ENCODE results near the gene CFHR3. TPM values are rescaled to one million over a fixed set of nuclear protein-coding genes. Genes with fewer than 3 reads are reported as not detected.
"Not testable (repeated sequence)": the region's sequence is repeated elsewhere in the genome, so short reads cannot be mapped to it uniquely, and the experiment has no call there.

Gene CFHR3
- total RNA-seq, 3 donors from 2014 or later: not detected

DNA sequence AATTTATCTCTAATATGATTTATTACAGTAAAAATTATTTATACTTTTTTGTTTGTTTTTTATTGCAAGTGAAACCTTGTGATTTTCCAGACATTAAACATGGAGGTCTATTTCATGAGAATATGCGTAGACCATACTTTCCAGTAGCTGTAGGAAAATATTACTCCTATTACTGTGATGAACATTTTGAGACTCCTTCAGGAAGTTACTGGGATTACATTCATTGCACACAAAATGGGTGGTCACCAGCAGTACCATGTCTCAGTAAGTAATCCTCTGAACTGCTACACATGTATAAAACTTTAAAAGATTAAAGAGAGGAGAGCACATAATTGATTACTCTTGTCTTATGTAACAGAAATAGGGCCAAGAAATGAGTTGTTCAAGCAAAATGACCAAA lies 4.5 kb downstream of the CFHR3 start:
- Histone ChIP-seq H3K9me3 (no peaks in the 10 kb centered on the region), H3K4me3 (no peak overlapping the region), H3K36me3 (ENCODE audit: low read depth) (no peaks in the 10 kb centered on the region), H3K4me1 (ENCODE audit: low read depth) (no peaks in the 10 kb centered on the region)
- ATAC-seq: no peak
- DNase-seq: no peak
- TF ChIP-seq, protein P1, sequence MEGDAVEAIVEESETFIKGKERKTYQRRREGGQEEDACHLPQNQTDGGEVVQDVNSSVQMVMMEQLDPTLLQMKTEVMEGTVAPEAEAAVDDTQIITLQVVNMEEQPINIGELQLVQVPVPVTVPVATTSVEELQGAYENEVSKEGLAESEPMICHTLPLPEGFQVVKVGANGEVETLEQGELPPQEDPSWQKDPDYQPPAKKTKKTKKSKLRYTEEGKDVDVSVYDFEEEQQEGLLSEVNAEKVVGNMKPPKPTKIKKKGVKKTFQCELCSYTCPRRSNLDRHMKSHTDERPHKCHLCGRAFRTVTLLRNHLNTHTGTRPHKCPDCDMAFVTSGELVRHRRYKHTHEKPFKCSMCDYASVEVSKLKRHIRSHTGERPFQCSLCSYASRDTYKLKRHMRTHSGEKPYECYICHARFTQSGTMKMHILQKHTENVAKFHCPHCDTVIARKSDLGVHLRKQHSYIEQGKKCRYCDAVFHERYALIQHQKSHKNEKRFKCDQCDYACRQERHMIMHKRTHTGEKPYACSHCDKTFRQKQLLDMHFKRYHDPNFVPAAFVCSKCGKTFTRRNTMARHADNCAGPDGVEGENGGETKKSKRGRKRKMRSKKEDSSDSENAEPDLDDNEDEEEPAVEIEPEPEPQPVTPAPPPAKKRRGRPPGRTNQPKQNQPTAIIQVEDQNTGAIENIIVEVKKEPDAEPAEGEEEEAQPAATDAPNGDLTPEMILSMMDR (IDR thresholded peaks at IDR 0.05): no peak
- intact Hi-C loops (cut with DNase I, micrococcal nuclease): no loop called here

DNA sequence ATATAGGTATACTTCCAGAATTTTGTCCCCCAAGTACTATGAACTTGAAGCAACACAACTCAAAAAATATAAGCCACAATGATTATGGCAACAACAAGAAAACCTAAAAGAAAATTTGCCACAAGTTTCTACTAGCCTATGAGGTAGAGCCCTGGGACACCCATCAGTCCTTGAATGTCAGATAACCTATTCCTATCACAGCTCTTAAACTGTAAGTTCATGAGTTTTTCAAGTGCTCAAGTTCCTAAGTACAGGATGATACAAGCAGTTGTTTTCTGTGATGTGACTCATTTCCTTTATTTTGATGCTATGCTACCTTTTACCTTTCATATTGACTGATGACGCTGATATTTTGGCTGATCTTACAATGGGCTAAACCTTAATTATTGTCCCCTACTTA lies 16.6 kb downstream of the CFHR3 start:
- intact Hi-C loops (cut with DNase I, micrococcal nuclease); H3K4me1 ChIP-seq (ENCODE audit: low read depth); DNase-seq; ATAC-seq; H3K4me3 ChIP-seq; H3K9me3 ChIP-seq; H3K36me3 ChIP-seq (ENCODE audit: low read depth): not testable (repeated sequence)

DNA sequence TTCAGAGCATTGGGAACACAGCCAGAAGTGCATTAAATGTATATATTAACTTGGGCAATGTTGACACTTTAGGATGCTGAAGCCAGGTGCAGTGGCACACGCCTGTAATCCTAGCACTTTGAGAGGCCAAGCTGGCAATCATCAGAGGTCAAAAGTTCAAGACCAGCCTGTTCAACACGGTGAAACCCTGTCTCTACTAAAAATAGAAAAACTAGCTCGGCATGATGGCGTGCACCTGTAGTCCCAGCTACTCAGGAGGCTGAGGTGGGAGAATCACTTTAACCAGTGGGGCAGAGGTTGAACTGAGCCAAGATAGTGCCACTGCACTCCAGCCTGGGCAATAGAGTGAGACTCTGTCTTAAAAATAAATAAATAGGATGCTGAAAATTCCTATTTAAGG lies 19.5 kb downstream of the CFHR3 start:
- ATAC-seq; DNase-seq; H3K36me3 ChIP-seq (ENCODE audit: low read depth); intact Hi-C loops (cut with DNase I, micrococcal nuclease); H3K4me3 ChIP-seq; H3K9me3 ChIP-seq; H3K4me1 ChIP-seq (ENCODE audit: low read depth): not testable (repeated sequence)

DNA sequence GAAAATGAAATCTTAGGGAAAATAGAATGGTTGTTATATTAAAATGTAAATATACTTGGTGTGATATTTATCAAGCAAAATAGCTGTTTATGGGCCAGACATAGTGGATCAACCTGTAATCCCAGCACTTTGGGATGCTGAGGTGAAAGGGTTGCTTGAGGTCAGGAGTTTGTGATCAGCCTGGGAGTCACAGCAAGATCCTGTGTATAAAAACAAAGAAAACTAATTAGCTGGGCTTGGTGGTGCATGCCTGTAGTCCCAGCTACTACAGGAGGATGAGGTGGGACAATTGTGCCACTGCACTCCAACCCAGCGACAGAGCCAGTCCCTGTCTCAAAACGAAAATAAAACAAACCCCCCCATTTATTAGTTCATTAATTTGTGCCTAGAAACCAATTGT lies 23.3 kb downstream of the CFHR3 start:
- DNase-seq (no peak), ATAC-seq (no peak)
- Histone ChIP-seq H3K4me1 (ENCODE audit: low read depth) (no peaks in the 10 kb centered on the region), H3K4me3 (no peak overlapping the region), H3K36me3 (ENCODE audit: low read depth) (no peaks in the 10 kb centered on the region), H3K9me3 (no peaks in the 10 kb centered on the region)
- intact Hi-C loops (cut with DNase I, micrococcal nuclease): no loop called here
- TF ChIP-seq, protein P1 (IDR thresholded peaks at IDR 0.05): no peak

DNA sequence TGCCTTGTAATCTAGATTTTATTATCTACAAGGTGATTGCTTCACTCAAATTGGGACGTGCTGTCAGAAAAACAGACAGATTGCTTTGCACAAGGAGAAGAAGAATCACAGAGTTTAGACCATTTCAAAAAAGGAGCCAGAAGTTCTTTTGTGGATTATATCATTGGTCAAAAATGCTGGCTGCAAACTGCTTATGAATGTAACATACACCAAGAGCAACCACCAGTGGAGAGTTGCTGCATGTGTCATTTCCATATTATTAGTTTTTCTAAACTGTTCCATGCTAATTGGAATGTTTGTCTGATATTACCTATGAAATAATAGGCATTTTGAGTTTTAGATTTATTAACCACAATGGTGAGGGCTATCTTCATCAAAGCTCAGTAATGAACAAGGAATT lies 27.3 kb downstream of the CFHR3 start:
- H3K4me3 ChIP-seq; ATAC-seq; intact Hi-C loops (cut with DNase I, micrococcal nuclease); H3K36me3 ChIP-seq (ENCODE audit: low read depth); DNase-seq; H3K4me1 ChIP-seq (ENCODE audit: low read depth); H3K9me3 ChIP-seq: not testable (repeated sequence)

DNA sequence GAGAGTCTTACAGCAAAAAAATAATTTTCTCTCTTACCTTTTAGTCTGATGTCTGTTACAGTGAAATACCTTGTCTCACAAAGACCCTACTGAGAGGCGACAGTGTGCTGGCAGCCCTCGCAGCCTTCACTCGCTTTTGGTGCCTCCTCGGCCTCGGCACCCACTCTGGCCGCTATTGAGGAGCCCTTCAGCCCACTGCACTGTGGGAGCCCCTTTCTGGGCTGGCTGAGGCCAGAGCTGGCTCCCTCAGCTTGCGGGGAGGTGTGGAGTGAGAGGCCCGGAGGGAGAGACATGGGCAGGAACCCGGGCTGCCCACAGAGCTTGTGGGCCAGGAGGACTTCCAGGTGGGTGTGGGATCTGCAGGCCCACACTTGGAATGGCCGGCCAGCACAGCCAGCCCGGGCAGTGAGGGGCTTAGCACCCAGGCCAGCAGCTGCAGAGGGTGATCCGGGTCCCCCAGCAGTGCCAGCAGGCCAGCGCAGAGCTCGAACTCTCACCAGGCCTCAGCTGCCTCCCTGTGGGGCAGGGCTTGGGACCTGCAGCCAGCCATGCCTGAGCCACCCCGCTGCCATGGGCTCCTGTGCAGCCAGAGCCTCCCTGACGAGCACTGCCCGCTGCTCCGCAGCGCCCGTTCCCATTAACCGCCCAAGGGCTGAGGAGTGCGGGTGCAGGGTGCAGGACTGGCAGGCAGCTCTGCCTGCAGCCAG lies 34.0 kb downstream of the CFHR3 start:
- no peak overlapping the region for H3K4me3 ChIP-seq
- ATAC-seq: no peak
- intact Hi-C loops (cut with DNase I, micrococcal nuclease): no loop called here

DNA sequence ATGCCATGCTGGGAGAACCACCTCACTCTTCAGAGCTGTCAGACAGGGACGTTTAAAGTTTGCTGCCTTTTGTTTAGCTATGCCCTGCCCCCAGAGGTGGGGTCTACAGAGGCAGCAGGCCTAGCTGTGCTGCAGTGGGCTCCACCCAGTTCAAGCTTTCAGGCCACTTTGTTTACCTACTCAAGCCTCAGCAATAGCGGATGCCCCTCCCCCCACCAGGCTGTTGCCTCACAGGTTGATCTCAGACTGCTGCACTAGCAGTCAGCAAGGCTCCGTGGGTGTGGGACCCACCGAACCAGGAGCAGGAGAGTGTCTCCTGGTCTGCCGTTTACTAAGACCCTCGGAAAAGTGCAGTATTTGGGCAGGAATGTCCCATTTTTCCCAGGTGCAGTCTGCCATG lies 42.8 kb downstream of the CFHR3 start:
- H3K4me3 ChIP-seq; H3K9me3 ChIP-seq; DNase-seq; H3K4me1 ChIP-seq (ENCODE audit: low read depth); intact Hi-C loops (cut with DNase I, micrococcal nuclease); H3K36me3 ChIP-seq (ENCODE audit: low read depth); ATAC-seq: not testable (repeated sequence)

More for the DNA sequence above, 34.0 kb downstream of the CFHR3 start:
- H3K4me1 ChIP-seq (ENCODE audit: low read depth): no peaks in the 10 kb centered on the region
- H3K9me3 ChIP-seq: no peaks in the 10 kb centered on the region
- no peaks in the 10 kb centered on the region for H3K36me3 ChIP-seq (ENCODE audit: low read depth)
- DNase-seq: peak in 1 of 3 donors; percentile 27
- TF ChIP-seq, protein P1 (IDR thresholded peaks at IDR 0.05): no peak

DNA sequence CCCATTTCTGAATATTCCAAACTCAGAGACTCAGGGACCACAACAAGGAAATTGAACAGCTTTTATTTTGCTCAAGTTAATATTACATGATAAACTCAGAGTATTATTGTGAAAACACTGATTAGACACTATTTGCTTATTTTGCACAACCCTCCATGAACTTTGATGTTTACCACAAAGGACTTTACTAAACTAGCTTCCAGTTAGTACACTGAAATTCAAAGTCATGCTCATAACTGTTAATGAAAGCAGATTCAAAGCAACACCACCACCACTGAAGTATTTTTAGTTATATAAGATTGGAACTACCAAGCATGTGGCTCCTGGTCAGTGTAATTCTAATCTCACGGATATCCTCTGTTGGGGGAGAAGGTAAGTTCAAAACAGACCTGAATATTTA lies 44.9 kb downstream of the CFHR3 start, which contains the start of gene CFHR1:
Gene CFHR1, plus strand, starts transcription at position 201 of the 400 bp plus-strand sequence. Its CDS starts 114 bp downstream, at position 315.
- H3K4me3 ChIP-seq; ATAC-seq; H3K36me3 ChIP-seq (ENCODE audit: low read depth); H3K4me1 ChIP-seq (ENCODE audit: low read depth); H3K9me3 ChIP-seq; DNase-seq; intact Hi-C loops (cut with DNase I, micrococcal nuclease): not testable (repeated sequence)

DNA sequence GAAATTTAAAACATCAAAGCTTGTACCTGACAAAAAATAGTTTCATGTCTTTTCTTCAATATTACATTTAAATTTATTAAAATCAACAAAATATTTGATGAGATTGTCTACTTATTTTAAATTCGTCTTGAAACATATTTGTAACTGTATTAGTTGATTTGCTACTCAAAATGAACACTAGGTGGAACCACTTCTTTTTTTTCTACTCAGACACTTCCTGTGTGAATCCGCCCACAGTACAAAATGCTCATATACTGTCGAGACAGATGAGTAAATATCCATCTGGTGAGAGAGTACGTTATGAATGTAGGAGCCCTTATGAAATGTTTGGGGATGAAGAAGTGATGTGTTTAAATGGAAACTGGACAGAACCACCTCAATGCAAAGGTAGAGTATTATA lies 53.2 kb downstream of the CFHR3 start:
- intact Hi-C loops (cut with DNase I, micrococcal nuclease); DNase-seq; H3K4me1 ChIP-seq (ENCODE audit: low read depth); ATAC-seq; H3K36me3 ChIP-seq (ENCODE audit: low read depth); H3K4me3 ChIP-seq; H3K9me3 ChIP-seq: not testable (repeated sequence)

Data from mucosa of descending colon (tissue), 3 donors.